Measurements from ENCODE around the gene MPZ. TPM values are rescaled to one million over a fixed set of nuclear protein-coding genes. Genes with fewer than 3 reads are reported as not detected.
A peak's percentile ranks its signal among the peaks of the same experiment; 100 is the strongest.
"Not testable (repeated sequence)": the region's sequence is repeated elsewhere in the genome, so short reads cannot be mapped to it uniquely, and the experiment has no call there.

The MPZ gene
- 1 to 10 TPM; 6.4 to 7.1 TPM for total RNA-seq

DNA sequence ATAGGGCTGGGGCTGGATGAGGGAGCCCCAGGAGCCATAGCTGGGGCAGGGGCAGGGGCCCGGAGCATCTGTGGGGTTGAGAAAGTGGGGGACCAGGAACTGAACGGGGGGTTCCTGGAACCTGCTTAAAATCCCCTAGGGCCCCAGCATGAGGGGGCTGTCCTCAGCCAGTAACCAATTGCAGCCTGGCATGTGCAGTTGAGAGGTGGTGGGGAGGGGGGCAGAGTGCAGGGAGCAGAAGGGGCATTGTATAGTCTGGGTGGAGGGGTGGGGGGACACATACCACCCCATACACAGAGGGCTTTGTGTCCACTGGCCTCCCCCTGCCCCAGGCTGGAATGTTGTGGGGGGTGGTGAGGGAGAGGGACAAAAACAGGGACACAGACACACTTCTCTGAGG, at the start of gene MPZ:
Gene MPZ (minus strand): TSS at position 101 of the 400 bp plus-strand sequence. CDS start 63 bp downstream, at position 38.
- DNase-seq (ENCODE audit: low spot score in 2 of 2) (no peak), ATAC-seq (no peak)
- Mint-ChIP-seq H3K9me3 (no peaks in the 10 kb centered on the region), H3K36me3 (peaks cover 13 to 14% of the 10 kb centered on the region in 2 donors), H3K27ac (no peak within 1 kb of the TSS)

DNA sequence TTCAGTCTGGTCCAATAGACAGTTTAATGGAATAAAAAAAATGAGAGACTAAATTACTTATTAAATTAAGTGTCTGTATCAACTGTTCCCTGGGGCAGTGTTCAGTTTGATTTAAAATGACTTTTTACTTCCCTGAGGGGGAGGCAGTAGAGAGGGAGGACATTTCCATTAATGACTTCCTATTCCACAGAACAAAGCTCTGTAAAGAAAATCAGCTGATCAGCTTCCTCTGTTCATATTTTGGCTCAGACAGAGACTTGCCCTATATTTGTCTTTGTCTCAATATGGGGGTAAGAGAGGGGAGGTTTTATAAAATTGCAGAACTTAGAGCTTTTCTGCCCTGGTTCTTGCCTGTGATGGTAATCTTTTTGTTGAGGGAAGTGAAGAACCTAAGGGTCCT, 49.5 kb upstream of the MPZ start:
- DNase-seq (ENCODE audit: low spot score in 2 of 2) (no peak), ATAC-seq (no peak)
- peaks cover 0 to 12% of the 10 kb centered on the region in 2 donors for H3K36me3 Mint-ChIP-seq
- peak overlapping the region; percentile 6 to 56 for H3K27ac Mint-ChIP-seq
- H3K9me3 Mint-ChIP-seq = no peaks in the 10 kb centered on the region

DNA sequence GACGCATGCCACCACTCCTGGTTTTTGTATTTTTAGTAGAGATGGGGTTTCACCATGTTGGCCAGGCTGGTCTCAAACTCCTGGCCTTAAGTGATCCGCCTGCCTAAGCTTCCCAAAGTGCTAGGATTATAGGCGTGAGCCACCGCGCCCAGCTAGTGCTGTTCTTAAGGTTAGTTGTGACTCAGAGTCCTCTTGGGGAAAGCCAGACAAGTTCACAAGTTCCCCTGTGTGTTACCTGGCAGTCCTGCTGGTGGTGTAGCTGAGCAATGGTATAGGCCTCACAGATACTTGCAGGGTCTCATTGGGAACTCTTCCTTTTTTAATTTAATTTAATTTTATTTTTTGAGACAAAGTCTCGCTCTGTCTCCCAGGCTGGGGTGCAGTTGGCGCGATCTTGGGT, 47.3 kb upstream of the MPZ start:
- no peaks in the 10 kb centered on the region for H3K9me3 Mint-ChIP-seq
- H3K36me3 Mint-ChIP-seq = peaks cover 0 to 6% of the 10 kb centered on the region in 2 donors
- DNase-seq (ENCODE audit: low spot score in 2 of 2) = no peak
- ATAC-seq = peak in 1 of 2 donors; percentile 28
- no peak overlapping the region for H3K27ac Mint-ChIP-seq

DNA sequence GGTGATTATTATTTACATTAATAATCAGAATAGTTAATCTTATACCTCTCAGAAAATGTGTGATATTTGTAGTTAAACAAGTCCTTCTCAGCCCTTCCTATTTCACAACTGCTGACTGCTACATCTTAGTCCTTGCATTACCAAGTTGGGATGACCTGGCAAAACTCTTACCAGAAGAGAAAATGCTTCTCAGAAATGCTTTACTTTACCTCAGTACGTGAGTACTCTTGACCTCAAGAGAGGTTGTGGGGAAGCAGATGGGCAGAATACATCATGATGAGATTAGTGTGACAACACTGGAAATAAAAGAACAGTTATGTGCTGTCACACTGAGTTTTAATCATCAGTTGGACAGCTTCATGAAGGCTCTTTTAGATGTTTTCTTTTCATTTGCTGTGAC, 41.7 kb upstream of the MPZ start:
- Mint-ChIP-seq H3K36me3 (peaks cover 0 to 6% of the 10 kb centered on the region in 2 donors), H3K27ac (no peak overlapping the region), H3K9me3 (no peaks in the 10 kb centered on the region)
- DNase-seq (ENCODE audit: low spot score in 2 of 2) = no peak
- ATAC-seq = no peak

DNA sequence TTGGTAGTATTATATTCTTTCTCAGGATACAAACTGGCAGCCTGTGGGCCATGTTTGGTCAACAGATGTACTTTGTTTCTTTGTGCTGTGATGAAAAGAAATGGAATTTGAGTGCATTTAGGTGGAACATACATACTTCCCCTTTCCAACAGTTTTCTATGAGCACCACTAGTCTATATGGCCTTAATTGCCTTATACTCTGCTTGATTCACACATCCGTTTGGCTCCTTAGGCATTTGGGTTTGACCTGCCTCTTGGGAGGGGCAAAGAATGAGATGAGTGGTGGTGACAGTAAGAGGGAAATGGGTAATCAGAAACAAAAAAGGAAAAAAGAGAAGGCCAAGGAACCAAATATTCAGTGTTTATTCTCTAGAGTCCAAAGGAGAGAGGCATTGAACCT, 40.9 kb upstream of the MPZ start:
- H3K27ac Mint-ChIP-seq = no peak overlapping the region
- DNase-seq (ENCODE audit: low spot score in 2 of 2) = no peak
- peaks cover 0 to 6% of the 10 kb centered on the region in 2 donors for H3K36me3 Mint-ChIP-seq
- no peaks in the 10 kb centered on the region for H3K9me3 Mint-ChIP-seq
- no peak for ATAC-seq

DNA sequence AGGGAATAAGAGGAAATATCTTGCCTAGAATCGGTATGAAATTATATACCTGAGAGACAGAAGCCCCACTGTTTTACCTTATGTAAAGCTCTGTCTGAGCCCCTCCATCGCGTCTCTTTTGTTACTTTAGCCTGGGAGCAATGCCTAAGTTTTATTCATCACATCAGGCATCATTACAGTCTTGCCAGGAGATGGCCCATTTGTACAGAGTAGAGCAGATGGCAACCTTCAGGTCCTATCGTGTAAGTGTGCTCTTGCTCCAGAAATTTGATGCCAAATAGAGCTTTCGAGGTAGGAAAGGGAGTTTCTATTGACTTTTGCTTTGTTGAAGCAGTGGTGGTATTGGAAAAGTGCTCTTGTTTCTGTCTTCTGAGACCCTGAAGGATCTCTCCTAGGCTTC, 33.1 kb upstream of the MPZ start:
- Mint-ChIP-seq H3K27ac (no peak overlapping the region), H3K9me3 (no peaks in the 10 kb centered on the region), H3K36me3 (peaks cover 0 to 13% of the 10 kb centered on the region in 2 donors)
- DNase-seq (ENCODE audit: low spot score in 2 of 2) (no peak), ATAC-seq (no peak)

DNA sequence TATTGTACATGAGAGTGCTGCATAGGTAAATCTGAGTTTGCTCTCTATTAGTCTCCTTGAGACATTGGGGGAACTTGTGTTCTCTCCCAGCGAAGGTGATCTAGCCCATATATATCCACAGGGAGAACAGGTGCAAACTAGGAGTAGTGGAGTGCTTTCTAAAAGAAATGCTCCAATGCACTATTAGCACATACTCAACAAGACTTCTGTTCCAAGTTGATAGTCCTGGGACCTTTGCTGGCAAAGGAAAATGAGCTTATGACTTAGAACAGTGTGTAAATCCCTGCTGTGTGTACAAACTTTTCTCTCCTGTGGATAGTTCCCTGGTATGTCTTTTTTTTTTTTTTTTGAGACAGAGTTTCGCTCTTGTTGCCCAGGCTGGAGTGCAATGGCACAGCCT, 32.4 kb upstream of the MPZ start:
- Mint-ChIP-seq H3K9me3 (no peaks in the 10 kb centered on the region), H3K36me3 (peaks cover 0 to 13% of the 10 kb centered on the region in 2 donors), H3K27ac (no peak overlapping the region)
- ATAC-seq = no peak
- no peak for DNase-seq (ENCODE audit: low spot score in 2 of 2)

DNA sequence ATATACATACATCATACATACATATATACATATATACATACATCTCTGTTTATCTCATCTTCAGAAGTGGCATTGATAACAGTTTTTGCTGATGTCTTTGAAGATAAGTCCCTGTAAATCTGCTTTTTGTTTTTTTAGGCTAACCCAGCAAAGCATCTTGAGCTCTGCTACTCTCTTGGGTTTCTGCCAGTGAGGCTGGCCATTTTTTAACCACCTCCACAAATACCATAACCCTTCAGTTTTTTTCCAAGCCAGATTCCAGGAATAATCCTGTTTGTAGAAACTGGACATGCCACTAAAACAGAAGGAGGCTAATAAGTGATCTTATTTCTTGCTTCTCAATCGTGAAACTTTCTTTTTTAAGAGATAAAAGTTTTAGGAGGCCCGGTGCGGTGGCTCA, 26.0 kb upstream of the MPZ start:
- H3K27ac Mint-ChIP-seq = no peak overlapping the region
- H3K9me3 Mint-ChIP-seq = no peaks in the 10 kb centered on the region
- peaks cover 7 to 14% of the 10 kb centered on the region in 2 donors for H3K36me3 Mint-ChIP-seq
- no peak for ATAC-seq
- DNase-seq (ENCODE audit: low spot score in 2 of 2) = no peak

DNA sequence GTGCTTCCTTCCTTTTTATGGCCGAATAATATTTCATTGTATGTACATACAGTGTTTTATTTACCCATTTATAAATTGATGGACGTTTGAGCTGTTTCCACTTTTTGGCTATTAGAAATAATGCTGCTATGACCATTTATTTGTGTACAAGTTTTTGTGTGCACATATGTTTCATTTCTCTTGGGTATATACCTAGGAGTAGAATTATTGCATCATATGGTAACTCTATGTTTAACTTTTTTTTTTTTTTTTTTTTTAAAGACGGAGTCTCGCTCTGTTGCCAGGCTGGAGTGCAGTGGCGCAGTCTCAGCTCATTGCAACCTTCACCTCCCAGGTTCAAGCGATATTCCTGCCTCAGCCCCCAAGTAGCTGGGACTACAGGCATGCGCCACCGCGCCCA, 23.4 kb upstream of the MPZ start:
- peaks cover 7 to 8% of the 10 kb centered on the region in 2 donors for H3K36me3 Mint-ChIP-seq
- no peaks in the 10 kb centered on the region for H3K9me3 Mint-ChIP-seq
- DNase-seq (ENCODE audit: low spot score in 2 of 2) (no peak), ATAC-seq (no peak)
- peak overlapping the region in 1 of 2 donors; percentile 13 for H3K27ac Mint-ChIP-seq

DNA sequence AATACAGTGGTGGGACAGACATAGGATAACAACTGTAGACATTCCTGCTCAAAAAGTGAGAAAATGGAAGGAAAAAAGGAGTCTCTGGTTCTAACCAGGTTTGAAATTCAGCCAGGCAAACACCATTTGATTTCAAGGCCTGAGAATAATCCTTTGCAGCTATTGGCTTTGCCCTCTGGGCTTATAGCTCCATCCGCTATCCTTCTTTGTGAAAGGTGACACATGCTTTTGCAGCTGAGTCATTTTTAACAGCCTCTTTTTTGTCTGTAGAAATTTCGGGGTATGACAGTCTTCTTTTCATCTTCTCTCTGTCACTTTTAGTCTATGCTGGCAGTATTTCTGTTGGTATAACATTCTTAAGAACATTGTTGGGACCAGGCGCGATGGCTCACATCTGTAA, 20.6 kb upstream of the MPZ start:
- DNase-seq (ENCODE audit: low spot score in 2 of 2) (no peak), ATAC-seq (no peak)
- H3K9me3 Mint-ChIP-seq = no peaks in the 10 kb centered on the region
- peak overlapping the region in 1 of 2 donors; percentile 66 for H3K27ac Mint-ChIP-seq
- peaks cover 7 to 8% of the 10 kb centered on the region in 2 donors for H3K36me3 Mint-ChIP-seq

DNA sequence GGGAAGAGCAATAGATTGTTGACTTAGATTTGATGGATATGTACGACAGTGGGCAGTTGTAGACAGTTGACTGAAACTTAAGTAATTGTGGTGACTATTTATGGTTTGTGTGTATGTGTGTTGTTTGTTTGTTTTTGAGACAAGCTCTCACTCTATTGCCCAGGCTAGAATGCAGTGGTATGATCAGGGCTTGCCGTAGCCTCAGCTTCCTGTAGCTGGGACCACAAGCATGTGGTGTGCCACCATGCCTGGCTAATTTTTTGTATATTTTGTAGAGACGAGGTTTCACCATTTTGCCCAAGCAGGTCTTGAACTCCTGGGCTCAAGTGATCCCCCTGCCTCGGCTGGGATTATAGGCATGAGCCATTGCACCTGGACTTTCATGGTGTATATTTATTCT, 14.3 kb upstream of the MPZ start:
- ATAC-seq (no peak), DNase-seq (ENCODE audit: low spot score in 2 of 2) (no peak)
- H3K27ac Mint-ChIP-seq = no peak overlapping the region
- no peaks in the 10 kb centered on the region for H3K9me3 Mint-ChIP-seq
- peaks cover 0 to 5% of the 10 kb centered on the region in 2 donors for H3K36me3 Mint-ChIP-seq

DNA sequence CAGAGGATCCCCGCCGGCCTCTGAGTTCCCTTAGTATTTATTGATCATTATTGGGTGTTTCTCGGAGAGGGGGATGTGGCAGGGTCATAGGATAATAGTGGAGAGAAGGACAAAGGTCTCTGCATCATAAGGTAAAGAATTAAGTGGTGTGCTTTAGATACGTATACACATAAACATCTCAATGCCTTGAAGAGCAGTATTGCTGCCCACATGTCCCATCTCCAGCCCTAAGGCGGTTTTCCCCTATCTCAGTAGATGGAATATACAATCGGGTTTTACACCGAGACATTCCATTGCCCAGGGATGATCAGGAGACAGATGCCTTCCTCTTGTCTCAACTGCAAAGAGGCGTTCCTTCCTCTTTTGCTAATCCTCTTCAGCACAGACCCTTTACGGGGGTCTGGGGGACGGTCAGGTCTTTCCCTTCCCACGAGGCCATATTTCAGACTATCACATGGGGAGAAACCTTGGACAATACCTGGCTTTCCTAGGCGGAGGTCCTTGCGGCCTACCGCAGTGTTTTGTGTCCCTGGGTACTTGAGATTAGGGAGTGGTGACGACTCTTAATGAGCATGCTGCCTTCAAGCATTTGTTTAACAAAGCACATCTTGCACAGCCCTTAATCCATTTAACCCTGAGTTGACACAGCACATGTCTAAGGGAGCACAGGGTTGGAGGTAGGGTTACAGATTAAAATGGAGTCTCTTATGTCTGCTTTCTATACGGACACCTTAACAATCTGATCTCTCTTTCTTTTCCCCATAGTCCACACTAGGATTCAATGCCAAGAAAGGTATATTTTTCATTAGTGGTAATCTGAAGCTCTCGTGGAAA, 6.3 kb upstream of the MPZ start:
- not testable (repeated sequence) for DNase-seq (ENCODE audit: low spot score in 2 of 2); H3K9me3 Mint-ChIP-seq; ATAC-seq
- Mint-ChIP-seq H3K27ac (peak overlapping the region in 1 of 2 donors; percentile 99), H3K36me3 (peaks cover 6 to 15% of the 10 kb centered on the region in 2 donors)

DNA sequence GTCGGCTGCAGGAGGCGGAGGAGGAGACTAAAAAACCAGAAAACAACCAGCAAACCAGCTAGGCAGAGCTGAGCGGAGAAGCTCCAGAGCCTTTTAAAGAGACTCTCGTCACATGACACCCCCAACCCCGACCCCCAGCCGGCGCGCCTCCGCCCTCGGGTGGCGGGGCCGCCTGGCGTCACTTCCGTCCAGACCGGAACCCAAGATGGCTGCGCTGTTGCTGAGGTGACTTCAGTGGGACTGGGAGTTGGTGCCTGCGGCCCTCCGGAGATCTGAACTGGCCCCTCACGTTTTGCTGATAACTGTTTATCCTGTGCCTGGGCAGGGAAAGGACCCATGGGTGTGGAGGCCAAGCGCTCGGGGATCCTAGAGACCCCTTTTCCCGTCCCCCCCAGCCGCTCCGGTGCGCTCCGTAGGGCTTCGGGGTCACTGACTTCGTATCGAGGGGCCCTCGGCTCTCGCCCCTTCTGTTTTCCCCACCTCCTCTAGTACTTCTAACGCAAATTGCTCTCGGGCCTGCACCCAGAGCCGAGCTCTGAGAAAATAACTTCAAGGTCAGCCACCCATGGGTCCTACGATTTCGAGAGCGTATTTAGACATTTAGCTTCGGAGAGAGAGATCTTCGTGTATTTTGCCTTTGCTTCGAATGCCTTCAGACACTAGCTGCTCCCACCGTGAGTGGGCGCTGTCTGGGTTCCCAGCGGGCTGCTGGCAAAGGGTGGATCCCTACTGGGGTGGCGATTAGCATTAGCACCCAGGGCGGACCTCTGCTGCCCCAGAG, 4.6 kb upstream of the MPZ start, which contains the start of gene SDHC:
Gene SDHC (plus strand): TSS at position 181 of the 781 bp plus-strand sequence. CDS start 25 bp downstream, at position 206.
- Mint-ChIP-seq H3K9me3 (no peaks in the 10 kb centered on the region), H3K36me3 (peaks cover 6 to 15% of the 10 kb centered on the region in 2 donors), H3K27ac (peak within 1 kb of the TSS; percentile 99)
- DNase-seq (ENCODE audit: low spot score in 2 of 2) = peak; percentile 88
- ATAC-seq = peak; percentile 99 to 100

DNA sequence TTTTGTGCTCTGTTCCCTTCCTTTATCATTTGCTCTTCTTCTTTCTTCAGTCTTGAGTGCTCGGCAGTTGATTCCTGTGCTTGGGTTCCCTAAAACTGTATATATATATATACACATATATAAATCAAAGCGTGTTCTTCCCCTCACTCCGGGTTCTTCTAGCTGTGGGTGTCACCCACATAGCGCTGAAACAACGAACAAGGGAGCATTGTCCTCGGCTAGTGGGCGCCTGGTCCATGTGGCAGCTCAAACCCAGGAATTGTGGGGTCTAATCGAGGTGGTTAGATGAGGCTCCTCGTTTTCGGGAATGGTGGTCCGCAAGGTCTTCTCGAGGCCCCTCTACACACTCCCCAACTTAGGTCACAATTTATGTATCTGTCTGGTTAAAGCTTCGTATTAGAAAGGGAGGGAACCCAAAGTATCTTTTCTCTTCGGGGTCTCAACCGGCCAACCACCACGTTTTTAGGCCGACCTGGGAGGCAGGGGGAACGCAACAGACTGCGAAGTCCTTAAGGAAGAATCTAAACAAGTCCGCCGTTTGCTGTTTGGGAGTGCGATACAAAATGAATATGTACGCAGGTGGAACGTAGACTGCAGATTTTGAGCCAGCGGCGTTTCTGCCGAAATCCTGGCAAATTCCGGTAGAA, 3.9 kb upstream of the MPZ start:
- DNase-seq (ENCODE audit: low spot score in 2 of 2) (no peak), ATAC-seq (peak in 1 of 2 donors; percentile 2)
- H3K9me3 Mint-ChIP-seq = no peaks in the 10 kb centered on the region

DNA sequence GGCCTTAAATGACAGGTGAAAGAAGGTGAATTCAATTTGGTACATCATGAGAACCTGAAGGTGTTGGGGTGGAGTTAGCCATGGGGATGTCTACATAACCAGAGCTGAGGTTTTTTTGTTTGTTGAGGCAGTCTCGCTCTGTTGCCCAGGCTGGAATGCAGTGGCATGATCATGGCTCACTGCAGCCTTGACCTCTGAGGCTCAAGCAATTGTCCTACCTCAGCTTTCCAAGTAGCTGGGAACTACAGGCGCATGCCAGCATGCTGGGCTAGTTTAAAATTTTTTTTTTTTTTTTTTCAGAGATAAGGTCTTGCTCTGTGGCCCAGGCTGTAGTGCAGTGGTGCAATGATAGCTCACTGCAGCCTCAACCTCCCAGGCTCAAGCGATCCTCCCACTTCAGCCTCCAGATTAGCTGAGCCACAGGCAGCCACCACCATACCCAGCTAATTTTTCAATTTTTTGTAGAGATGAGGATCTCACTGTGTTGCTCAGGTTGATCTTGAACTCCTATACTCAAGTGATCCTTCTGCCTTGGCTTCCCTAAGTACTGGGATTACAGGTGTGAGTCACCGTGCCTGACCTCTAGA, 1.9 kb upstream of the MPZ start:
- Mint-ChIP-seq H3K9me3 (no peaks in the 10 kb centered on the region), H3K27ac (no peak overlapping the region), H3K36me3 (peaks cover 6 to 15% of the 10 kb centered on the region in 2 donors)
- no peak for DNase-seq (ENCODE audit: low spot score in 2 of 2)
- no peak for ATAC-seq

More for the DNA sequence above, 3.9 kb upstream of the MPZ start:
- peak overlapping the region; percentile 99 for H3K27ac Mint-ChIP-seq
- H3K36me3 Mint-ChIP-seq = peaks cover 6 to 15% of the 10 kb centered on the region in 2 donors

DNA sequence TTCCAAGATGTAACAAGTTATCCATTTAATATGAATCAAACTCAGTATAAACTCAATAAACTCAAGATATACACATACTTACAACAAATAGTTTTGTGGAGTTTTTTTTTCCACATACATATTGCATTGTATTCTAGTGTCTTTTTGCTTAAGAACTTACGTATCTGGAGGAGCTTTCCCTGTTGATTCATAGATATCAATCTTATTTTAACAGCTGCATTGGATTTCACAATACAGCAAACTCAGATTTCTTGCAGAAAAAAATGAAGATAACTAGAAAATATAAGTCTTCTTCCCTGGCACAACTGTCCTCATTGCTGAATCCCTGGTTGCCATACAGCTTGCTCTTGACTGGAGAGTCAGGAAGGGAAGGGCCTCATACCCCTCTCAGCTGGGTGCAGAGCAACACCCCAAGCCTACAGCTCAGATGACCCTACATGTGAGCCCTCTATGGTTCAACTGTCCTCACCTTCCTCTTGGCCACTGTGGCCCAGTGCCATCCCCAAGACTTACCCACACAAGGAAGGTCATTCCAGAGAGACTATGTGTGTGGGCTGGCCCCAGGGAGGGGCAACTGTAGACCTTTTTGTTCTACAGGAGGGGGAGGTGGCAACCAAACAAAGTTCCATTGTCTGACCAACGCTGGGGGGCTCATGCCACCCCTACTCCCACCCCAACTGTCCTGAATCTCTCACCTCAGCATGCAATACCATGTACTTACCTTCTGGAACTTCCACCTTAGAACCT, 1.7 kb downstream of the MPZ start:
- Mint-ChIP-seq H3K27ac (no peak overlapping the region), H3K36me3 (peaks cover 5 to 7% of the 10 kb centered on the region in 2 donors), H3K9me3 (no peaks in the 10 kb centered on the region)
- ATAC-seq = no peak
- DNase-seq (ENCODE audit: low spot score in 2 of 2) = no peak
